OCI-LY7 (cell line): ENCODE data around the gene CCSER2. TPM values are rescaled to one million over a fixed set of nuclear protein-coding genes. Genes with fewer than 3 reads are reported as not detected.

Experiments used
- BruUV-seq: library from RNA; stranded (reverse); fragments of 400-500 nt; replicated peaks from 2 replicates; lab custom pipeline; 2021; lab: Mats Ljungman, UMichigan
- CTCF ChIA-PET: fragments of 300-600 bp; sonication (Branson Sonifier 250); formaldehyde crosslinking; loops from one replicate; lab custom pipeline; 2022; ENCODE audit warnings: antibody characterized with exemption; ENCODE audit not compliant: unreplicated experiment; lab: Charles Lee
- POLR2A ChIA-PET: fragments of 300-600 bp; sonication (Branson Sonifier 250); formaldehyde crosslinking; loops from one replicate; lab custom pipeline; 2022; ENCODE audit warnings: antibody characterized with exemption; lab: Charles Lee
- DNase-seq: peaks from one replicate; pipeline ENCODE4 v3.0.0-alpha.2; 2015; ENCODE audit warnings: low spot score
- H2AFZ ChIP-seq: fragments of 200-600 bp; sonication (generic), shearing (Covaris generic); 2 replicates; pipeline ENCODE4 v1.6.1; 2014; ENCODE audit warnings: mild to moderate bottlenecking, antibody characterized with exemption, low read length, moderate library complexity
- H3K27ac ChIP-seq: fragments of 200-600 bp; sonication (generic); 2 replicates; pipeline ENCODE4 v1.5.1; 2014; ENCODE audit warnings: mixed run types, low read depth, mild to moderate bottlenecking, moderate library complexity, low read length, inconsistent platforms; ENCODE audit not compliant: poor library complexity, severe bottlenecking
- H3K36me3 ChIP-seq: fragments of 200-600 bp; sonication (generic); 2 replicates; pipeline ENCODE4 v1.6.1; 2014; ENCODE audit warnings: mild to moderate bottlenecking, antibody characterized with exemption, low read length, moderate library complexity, mixed read lengths; ENCODE audit not compliant: insufficient read depth
- H3K4me1 ChIP-seq: fragments of 200-600 bp; sonication (generic); 2 replicates; pipeline ENCODE4 v1.5.1; 2014; ENCODE audit warnings: mild to moderate bottlenecking, low read length; ENCODE audit not compliant: insufficient read depth, poor library complexity, severe bottlenecking
- H3K4me2 ChIP-seq: fragments of 200-600 bp; sonication (generic); 2 replicates; pipeline ENCODE4 v1.6.1; 2014; ENCODE audit warnings: mild to moderate bottlenecking, low read length
- H3K4me3 ChIP-seq: fragments of 200-600 bp; sonication (generic); 2 replicates; pipeline ENCODE4 v1.5.1; 2014; ENCODE audit warnings: mild to moderate bottlenecking, low read depth, low read length; ENCODE audit not compliant: poor library complexity, severe bottlenecking
- H3K79me2 ChIP-seq: fragments of 200-600 bp; sonication (generic); 2 replicates; pipeline ENCODE4 v1.6.1; 2016; ENCODE audit warnings: low read depth, mild to moderate bottlenecking, low read length, moderate library complexity, mixed read lengths; ENCODE audit not compliant: insufficient read depth
- H3K9me2 ChIP-seq: fragments of 200-600 bp; sonication (generic); 2 replicates; pipeline ENCODE4 v1.6.1; 2016; ENCODE audit warnings: mild to moderate bottlenecking, low read length, mixed read lengths; ENCODE audit not compliant: insufficient read depth
- H3K9me3 ChIP-seq: fragments of 200-600 bp; sonication (generic); 2 replicates; pipeline ENCODE4 v1.6.1; 2014; ENCODE audit warnings: mild to moderate bottlenecking, mixed run types, low read length, mixed read lengths
- H4K20me1 ChIP-seq: fragments of 200-600 bp; sonication (generic); 2 replicates; pipeline ENCODE4 v1.6.1; 2014; ENCODE audit warnings: mild to moderate bottlenecking, antibody characterized with exemption, low read length, moderate library complexity, mixed read lengths; ENCODE audit not compliant: insufficient read depth
- EZH2phosphoT487 ChIP-seq: fragments of 200-600 bp; sonication (generic); IDR thresholded peaks from 2 replicates; pipeline ENCODE4 v1.6.1; 2018; ENCODE audit warnings: low read depth, borderline replicate concordance, mild to moderate bottlenecking, mixed run types, antibody characterized with exemption, low read length, moderate library complexity, mixed read lengths
- intact Hi-C: fragments of 100-400 bp; cut with micrococcal nuclease; formaldehyde crosslinking; loops from one replicate; pipeline ENCODE4 v1.10.0; 2022; ENCODE audit not compliant: unreplicated experiment
- total RNA-seq, 2 experiments: library from RNA; depleted of rRNA in 1 of 2; stranded (reverse); fragments of >200 nt in 1 of 2; shearing (Covaris generic) in 1 of 2; gene quantifications; 2 replicates each; pipeline ENCODE4 v1.2.3, GENCODE V29; 2014 to 2022
- TF ChIP-seq, protein P1 (sequence below): fragments of 200-600 bp; sonication (generic); conservative IDR thresholded peaks from 2 replicates; pipeline ENCODE4 v1.5.1; 2014; ENCODE audit warnings: mild to moderate bottlenecking, antibody characterized with exemption, low read length, moderate library complexity, mixed read lengths

The CCSER2 gene
- total RNA-seq, 2 experiments from 2014 or later: 15.9 to 30.1 TPM

DNA sequence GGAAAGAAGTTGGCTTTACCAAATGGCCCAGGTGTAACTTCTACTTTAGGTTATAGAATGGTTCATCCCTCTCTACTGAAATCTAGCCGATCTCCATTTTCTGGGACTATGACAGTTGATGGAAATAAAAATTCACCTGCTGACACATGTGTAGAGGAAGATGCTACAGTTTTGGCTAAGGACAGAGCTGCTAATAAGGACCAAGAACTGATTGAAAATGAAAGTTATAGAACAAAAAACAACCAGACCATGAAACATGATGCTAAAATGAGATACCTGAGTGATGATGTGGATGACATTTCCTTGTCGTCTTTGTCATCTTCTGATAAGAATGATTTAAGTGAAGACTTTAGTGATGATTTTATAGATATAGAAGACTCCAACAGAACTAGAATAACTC lies 43.6 kb downstream of the CCSER2 start:
- ChIA-PET POLR2A (no interaction called here), CTCF (no interaction called here)
- Histone ChIP-seq H3K36me3 (peaks cover 8% of the 10 kb centered on the region), H3K4me1 (no peaks in the 10 kb centered on the region), H3K27ac (no peak overlapping the region), H3K9me2 (no peaks in the 10 kb centered on the region), H3K4me3 (no peak overlapping the region), H3K9me3 (no peaks in the 10 kb centered on the region), H2AFZ (no peak overlapping the region), H3K4me2 (no peak overlapping the region), H4K20me1 (peaks cover 3% of the 10 kb centered on the region; the same call in 1 of the 2 replicates), H3K79me2 (no peaks in the 10 kb centered on the region)
- TF ChIP-seq EZH2phosphoT487: no peak
- TF ChIP-seq, protein P1, sequence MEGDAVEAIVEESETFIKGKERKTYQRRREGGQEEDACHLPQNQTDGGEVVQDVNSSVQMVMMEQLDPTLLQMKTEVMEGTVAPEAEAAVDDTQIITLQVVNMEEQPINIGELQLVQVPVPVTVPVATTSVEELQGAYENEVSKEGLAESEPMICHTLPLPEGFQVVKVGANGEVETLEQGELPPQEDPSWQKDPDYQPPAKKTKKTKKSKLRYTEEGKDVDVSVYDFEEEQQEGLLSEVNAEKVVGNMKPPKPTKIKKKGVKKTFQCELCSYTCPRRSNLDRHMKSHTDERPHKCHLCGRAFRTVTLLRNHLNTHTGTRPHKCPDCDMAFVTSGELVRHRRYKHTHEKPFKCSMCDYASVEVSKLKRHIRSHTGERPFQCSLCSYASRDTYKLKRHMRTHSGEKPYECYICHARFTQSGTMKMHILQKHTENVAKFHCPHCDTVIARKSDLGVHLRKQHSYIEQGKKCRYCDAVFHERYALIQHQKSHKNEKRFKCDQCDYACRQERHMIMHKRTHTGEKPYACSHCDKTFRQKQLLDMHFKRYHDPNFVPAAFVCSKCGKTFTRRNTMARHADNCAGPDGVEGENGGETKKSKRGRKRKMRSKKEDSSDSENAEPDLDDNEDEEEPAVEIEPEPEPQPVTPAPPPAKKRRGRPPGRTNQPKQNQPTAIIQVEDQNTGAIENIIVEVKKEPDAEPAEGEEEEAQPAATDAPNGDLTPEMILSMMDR: no peak
- BruUV-seq: no TSS peak
- intact Hi-C loops: no loop called here
- no peak for DNase-seq

DNA sequence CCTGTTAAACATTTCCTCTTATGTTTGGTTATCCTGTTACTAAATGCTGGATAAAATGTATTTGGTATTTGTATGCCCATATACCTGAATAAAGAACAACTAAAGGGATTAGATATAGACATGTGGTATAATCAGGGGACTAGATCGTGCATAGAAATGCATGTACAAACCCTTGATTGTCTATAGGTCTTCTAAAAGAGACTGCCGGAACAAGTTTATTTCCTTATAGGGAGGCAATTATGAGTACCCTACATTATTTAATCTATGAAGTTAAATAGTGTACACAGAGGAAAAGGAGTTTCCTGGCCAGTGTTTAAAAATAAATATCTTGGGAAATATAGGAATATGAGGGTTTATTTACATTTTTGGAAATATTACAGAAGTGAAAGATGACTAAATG lies 44.6 kb downstream of the CCSER2 start:
- H3K79me2 ChIP-seq: no peaks in the 10 kb centered on the region
- no peak for DNase-seq
- ChIA-PET CTCF (interaction anchor here (0.5 kb wide), 1 partner anchor 164 kb away, joined by 3 read pairs; no protein-coding TSS in a partner anchor), POLR2A (no interaction called here)
- H3K4me3 ChIP-seq: no peak overlapping the region
- no peaks in the 10 kb centered on the region for H3K4me1 ChIP-seq
- peaks cover 8% of the 10 kb centered on the region for H3K36me3 ChIP-seq
- no peaks in the 10 kb centered on the region for H4K20me1 ChIP-seq
- H2AFZ ChIP-seq: no peak overlapping the region
- no peak overlapping the region for H3K4me2 ChIP-seq
- TF ChIP-seq, protein P1: no peak
- TF ChIP-seq EZH2phosphoT487: no peak
- intact Hi-C loops: no loop called here
- H3K9me3 ChIP-seq: no peaks in the 10 kb centered on the region
- no TSS peak for BruUV-seq
- H3K9me2 ChIP-seq: no peaks in the 10 kb centered on the region
- no peak overlapping the region for H3K27ac ChIP-seq

GRCh38 chr10:84374455-84374854 lies 46.1 kb downstream of the CCSER2 start:
- H3K9me3 ChIP-seq: no peaks in the 10 kb centered on the region
- no peak overlapping the region for H3K4me2 ChIP-seq
- H3K36me3 ChIP-seq: peaks cover 8% of the 10 kb centered on the region
- no peak overlapping the region for H3K4me3 ChIP-seq
- ChIA-PET POLR2A (no interaction called here), CTCF (no interaction called here)
- no peaks in the 10 kb centered on the region for H3K4me1 ChIP-seq
- no peaks in the 10 kb centered on the region for H3K9me2 ChIP-seq
- DNase-seq: no peak
- no peak overlapping the region for H3K27ac ChIP-seq
- intact Hi-C loops: loop anchor here (2.0 kb wide), 1 partner anchor 110 kb away; no protein-coding TSS in a partner anchor
- no peak overlapping the region for H2AFZ ChIP-seq
- no peaks in the 10 kb centered on the region for H3K79me2 ChIP-seq
- no peaks in the 10 kb centered on the region for H4K20me1 ChIP-seq
- no peak for TF ChIP-seq EZH2phosphoT487
- TF ChIP-seq, protein P1: no peak
- no TSS peak for BruUV-seq
